ENCODE measurements around the gene SAPCD2.
A peak's percentile ranks its signal among the peaks of the same experiment; 100 is the strongest.
"Not testable (repeated sequence)": the region's sequence is repeated elsewhere in the genome, so short reads cannot be mapped to it uniquely, and the experiment has no call there.

SAPCD2 gene

GRCh38 chr9:137070201-137070905, at the start of gene SAPCD2:
TSS of gene SAPCD2 (minus strand) at chr9:137070557. CDS start at chr9:137070460, 97 bp downstream.
- H3K27me3 ChIP-seq (ENCODE audit: control insufficient read depth, insufficient read depth, low read length), result peaks cover 14% of the 10 kb centered on the region
- H3K4me1 ChIP-seq (ENCODE audit: control insufficient read depth, insufficient read depth, low read length), result no peaks in the 10 kb centered on the region
- peak within 1 kb of the TSS; percentile 37 for H3K4me3 ChIP-seq (ENCODE audit: low read length)
- H3K9ac ChIP-seq (ENCODE audit: low read length), result no peak within 1 kb of the TSS
- H3K36me3 ChIP-seq (ENCODE audit: control insufficient read depth, insufficient read depth, low read length), result no peaks in the 10 kb centered on the region
- H3K27ac ChIP-seq (ENCODE audit: low read depth, low read length), result no peak within 1 kb of the TSS

DNA sequence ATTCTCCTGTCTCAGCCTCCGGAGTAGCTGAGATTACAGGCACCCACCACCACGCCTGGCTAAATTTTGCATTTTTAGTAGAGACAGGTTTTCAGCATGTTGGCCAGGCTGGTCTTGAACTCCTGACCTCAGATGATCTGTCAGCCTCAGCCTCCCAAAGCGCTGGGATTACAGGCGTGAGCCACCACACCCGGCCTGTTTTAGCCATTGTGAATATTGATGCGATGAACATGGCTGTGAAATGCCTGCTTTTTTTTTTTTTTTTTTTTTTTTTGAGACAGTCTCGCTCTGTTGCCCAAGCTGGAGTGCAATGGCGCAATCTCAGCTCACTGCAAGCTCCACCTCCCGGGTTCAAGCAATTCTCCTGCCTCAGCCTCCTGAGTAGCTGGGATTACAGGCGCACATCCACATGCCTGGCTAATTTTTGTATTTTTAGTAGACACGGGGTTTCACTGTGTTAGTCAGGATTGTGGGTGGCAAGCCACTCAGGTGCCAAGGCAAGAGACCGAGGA, 47.8 kb upstream of the SAPCD2 start:
- not testable (repeated sequence) for H3K4me3 ChIP-seq (ENCODE audit: low read length); H3K27me3 ChIP-seq (ENCODE audit: control insufficient read depth, insufficient read depth, low read length); H3K36me3 ChIP-seq (ENCODE audit: control insufficient read depth, insufficient read depth, low read length); H3K4me1 ChIP-seq (ENCODE audit: control insufficient read depth, insufficient read depth, low read length); H3K27ac ChIP-seq (ENCODE audit: low read depth, low read length); H3K9ac ChIP-seq (ENCODE audit: low read length)

- Histone ChIP-seq H3K27me3 (ENCODE audit: control insufficient read depth, insufficient read depth, low read length) (peaks cover 5% of the 10 kb centered on the region), H3K9ac (ENCODE audit: low read length) (no peak overlapping the region), H3K4me3 (ENCODE audit: low read length) (no peak overlapping the region), H3K27ac (ENCODE audit: low read depth, low read length) (no peak overlapping the region), H3K36me3 (ENCODE audit: control insufficient read depth, insufficient read depth, low read length) (no peaks in the 10 kb centered on the region), H3K4me1 (ENCODE audit: control insufficient read depth, insufficient read depth, low read length) (peaks cover 3% of the 10 kb centered on the region)
Measured at GRCh38 chr9:137117269-137117731, 46.9 kb upstream of the SAPCD2 start.

- H3K4me3 ChIP-seq (ENCODE audit: low read length), result no peak overlapping the region
- H3K4me1 ChIP-seq (ENCODE audit: control insufficient read depth, insufficient read depth, low read length), result peaks cover 3% of the 10 kb centered on the region
- H3K27ac ChIP-seq (ENCODE audit: low read depth, low read length), result no peak overlapping the region
Measured at GRCh38 chr9:137116728-137117127, 46.4 kb upstream of the SAPCD2 start.

GRCh38 chr9:137116027-137116507, 45.7 kb upstream of the SAPCD2 start:
- Histone ChIP-seq H3K27me3 (ENCODE audit: control insufficient read depth, insufficient read depth, low read length) (peaks cover 5% of the 10 kb centered on the region), H3K9ac (ENCODE audit: low read length) (no peak overlapping the region), H3K36me3 (ENCODE audit: control insufficient read depth, insufficient read depth, low read length) (no peaks in the 10 kb centered on the region), H3K4me3 (ENCODE audit: low read length) (no peak overlapping the region), H3K4me1 (ENCODE audit: control insufficient read depth, insufficient read depth, low read length) (peaks cover 3% of the 10 kb centered on the region), H3K27ac (ENCODE audit: low read depth, low read length) (no peak overlapping the region)

More at GRCh38 chr9:137116728-137117127, 46.4 kb upstream of the SAPCD2 start:
- Histone ChIP-seq H3K36me3 (ENCODE audit: control insufficient read depth, insufficient read depth, low read length) (no peaks in the 10 kb centered on the region), H3K9ac (ENCODE audit: low read length) (no peak overlapping the region), H3K27me3 (ENCODE audit: control insufficient read depth, insufficient read depth, low read length) (peaks cover 5% of the 10 kb centered on the region)

DNA sequence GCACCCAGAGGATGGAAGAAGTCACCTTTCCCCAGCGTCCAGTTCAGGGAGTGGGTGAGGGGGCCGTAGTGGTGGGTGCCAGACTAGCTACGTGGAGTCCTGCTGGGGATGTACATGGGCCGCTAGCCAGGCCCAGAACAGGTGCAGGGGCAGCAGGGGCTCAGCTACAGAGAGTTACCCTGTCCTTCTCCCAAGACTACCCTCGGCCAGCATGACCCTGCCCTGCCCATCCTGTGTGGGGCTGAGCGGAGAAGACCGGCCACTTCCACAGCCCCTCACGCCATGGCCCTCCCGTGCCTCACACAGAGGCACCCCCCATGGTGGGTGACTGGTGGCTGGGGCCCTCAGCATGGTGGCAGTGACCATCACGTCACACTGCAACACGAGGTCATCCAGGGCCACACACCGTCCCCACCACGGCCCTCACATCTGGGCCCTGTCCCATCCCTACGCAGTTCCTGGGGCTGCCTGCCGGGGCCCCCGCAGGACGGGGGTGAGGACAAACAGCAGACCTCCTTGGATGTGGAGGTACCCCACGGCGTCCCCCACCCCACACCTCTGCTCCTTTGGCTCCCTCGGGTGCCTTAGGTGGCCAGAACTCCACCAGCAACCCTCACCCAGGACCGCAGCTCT, 45.2 kb upstream of the SAPCD2 start:
- no peak overlapping the region for H3K9ac ChIP-seq (ENCODE audit: low read length)
- H3K27ac ChIP-seq (ENCODE audit: low read depth, low read length), result no peak overlapping the region
- H3K36me3 ChIP-seq (ENCODE audit: control insufficient read depth, insufficient read depth, low read length), result no peaks in the 10 kb centered on the region

DNA sequence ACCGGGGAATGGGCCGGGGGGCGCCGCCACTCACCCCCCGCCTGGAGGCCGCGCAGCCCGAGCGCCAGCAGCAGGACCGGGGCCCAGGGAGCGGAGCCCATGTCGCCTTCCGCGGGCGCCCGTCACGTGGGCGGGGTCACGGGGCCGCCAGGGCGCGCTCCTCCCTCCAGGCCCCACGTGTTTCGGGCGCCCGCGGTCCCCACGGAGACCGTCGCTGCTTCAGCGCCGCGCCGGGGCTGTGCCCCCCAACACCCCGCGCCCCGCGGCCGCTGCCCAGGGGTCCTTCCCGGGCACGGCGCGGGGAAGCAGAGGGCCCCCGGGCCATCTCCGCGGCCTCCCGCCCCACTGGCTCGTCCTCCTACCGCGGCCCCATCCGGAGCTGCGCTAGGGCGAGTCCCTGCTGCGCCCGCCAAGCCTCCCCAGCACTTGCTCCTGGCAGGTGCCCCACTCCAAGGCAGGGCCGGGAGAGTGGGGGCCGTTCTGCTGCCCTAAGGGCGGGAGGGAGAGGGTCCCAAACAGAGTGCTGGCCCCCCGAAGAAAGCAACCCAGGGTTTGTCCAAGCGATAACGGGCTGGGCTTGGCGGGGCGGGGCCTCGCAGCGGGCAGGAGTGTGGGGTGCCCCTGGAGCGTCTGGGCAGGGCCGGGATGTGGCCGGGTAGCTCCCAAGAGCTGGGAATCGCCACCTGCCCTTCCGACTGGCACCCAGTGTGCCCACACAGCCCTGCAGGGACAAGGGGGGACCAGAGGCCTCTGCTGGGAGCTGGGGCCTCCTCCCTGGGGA, 44.4 kb upstream of the SAPCD2 start, which contains the start of gene DPP7:
DPP7 (minus strand) TSS at position 121 of the 781 bp plus-strand sequence; CDS start at position 101, 20 bp downstream.
- Histone ChIP-seq H3K27me3 (ENCODE audit: control insufficient read depth, insufficient read depth, low read length) (peaks cover 5% of the 10 kb centered on the region), H3K27ac (ENCODE audit: low read depth, low read length) (no peak within 1 kb of the TSS), H3K36me3 (ENCODE audit: control insufficient read depth, insufficient read depth, low read length) (no peaks in the 10 kb centered on the region), H3K4me1 (ENCODE audit: control insufficient read depth, insufficient read depth, low read length) (peaks cover 3% of the 10 kb centered on the region), H3K4me3 (ENCODE audit: low read length) (peak within 1 kb of the TSS; percentile 63), H3K9ac (ENCODE audit: low read length) (no peak within 1 kb of the TSS)

More for the DNA sequence above, 45.2 kb upstream of the SAPCD2 start:
- Histone ChIP-seq H3K4me1 (ENCODE audit: control insufficient read depth, insufficient read depth, low read length) (peaks cover 3% of the 10 kb centered on the region), H3K4me3 (ENCODE audit: low read length) (peak overlapping the region; percentile 63), H3K27me3 (ENCODE audit: control insufficient read depth, insufficient read depth, low read length) (peaks cover 5% of the 10 kb centered on the region)

GRCh38 chr9:137114220-137114612, 43.9 kb upstream of the SAPCD2 start:
- H3K4me3 ChIP-seq (ENCODE audit: low read length), result peak overlapping the region; percentile 63
- H3K4me1 ChIP-seq (ENCODE audit: control insufficient read depth, insufficient read depth, low read length), result peaks cover 3% of the 10 kb centered on the region
- H3K9ac ChIP-seq (ENCODE audit: low read length), result no peak overlapping the region
- no peaks in the 10 kb centered on the region for H3K36me3 ChIP-seq (ENCODE audit: control insufficient read depth, insufficient read depth, low read length)
- H3K27me3 ChIP-seq (ENCODE audit: control insufficient read depth, insufficient read depth, low read length), result peaks cover 5% of the 10 kb centered on the region
- H3K27ac ChIP-seq (ENCODE audit: low read depth, low read length), result no peak overlapping the region

DNA sequence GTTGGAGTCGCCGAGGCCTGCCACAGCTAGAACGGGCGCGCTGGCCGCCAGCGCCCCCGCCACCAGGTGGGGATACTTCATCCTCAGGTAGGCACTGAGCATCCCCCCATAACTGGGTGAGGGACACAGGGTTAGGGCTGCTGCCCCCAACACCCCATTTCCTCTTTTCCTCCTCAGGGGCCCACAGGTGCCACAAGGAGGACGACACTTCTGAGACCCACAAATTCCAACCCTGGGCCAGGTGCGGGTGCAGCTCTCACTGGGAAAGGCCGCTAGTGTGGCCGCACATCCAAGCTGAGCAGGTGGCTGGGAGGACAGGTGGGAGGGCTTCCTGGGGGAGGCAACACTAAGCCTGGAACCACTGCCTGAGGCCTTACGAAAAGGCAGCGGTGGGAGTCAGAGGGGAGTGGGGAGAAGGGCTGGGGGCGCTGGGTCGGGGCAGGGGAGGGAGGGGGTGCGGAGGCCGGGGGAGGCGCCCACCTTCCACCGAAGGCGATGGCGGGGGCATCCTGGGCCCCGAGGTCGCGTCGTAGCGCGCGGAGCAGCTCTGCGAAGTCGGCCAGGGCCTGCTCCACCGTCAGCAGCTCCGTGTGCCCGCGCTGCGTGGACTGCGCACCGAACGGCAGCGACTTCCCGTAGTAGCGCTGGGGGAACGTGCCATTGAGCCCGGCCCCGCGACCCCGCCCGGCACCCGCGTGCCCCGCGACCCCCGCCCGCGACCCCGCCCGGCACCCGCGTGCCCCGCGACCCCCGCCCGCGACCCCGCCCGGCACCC, 43.2 kb upstream of the SAPCD2 start:
- Histone ChIP-seq H3K9ac (ENCODE audit: low read length) (no peak overlapping the region), H3K4me1 (ENCODE audit: control insufficient read depth, insufficient read depth, low read length) (peaks cover 3% of the 10 kb centered on the region), H3K27me3 (ENCODE audit: control insufficient read depth, insufficient read depth, low read length) (peaks cover 5% of the 10 kb centered on the region), H3K27ac (ENCODE audit: low read depth, low read length) (no peak overlapping the region), H3K36me3 (ENCODE audit: control insufficient read depth, insufficient read depth, low read length) (peaks cover 2% of the 10 kb centered on the region), H3K4me3 (ENCODE audit: low read length) (peak overlapping the region; percentile 41)

DNA sequence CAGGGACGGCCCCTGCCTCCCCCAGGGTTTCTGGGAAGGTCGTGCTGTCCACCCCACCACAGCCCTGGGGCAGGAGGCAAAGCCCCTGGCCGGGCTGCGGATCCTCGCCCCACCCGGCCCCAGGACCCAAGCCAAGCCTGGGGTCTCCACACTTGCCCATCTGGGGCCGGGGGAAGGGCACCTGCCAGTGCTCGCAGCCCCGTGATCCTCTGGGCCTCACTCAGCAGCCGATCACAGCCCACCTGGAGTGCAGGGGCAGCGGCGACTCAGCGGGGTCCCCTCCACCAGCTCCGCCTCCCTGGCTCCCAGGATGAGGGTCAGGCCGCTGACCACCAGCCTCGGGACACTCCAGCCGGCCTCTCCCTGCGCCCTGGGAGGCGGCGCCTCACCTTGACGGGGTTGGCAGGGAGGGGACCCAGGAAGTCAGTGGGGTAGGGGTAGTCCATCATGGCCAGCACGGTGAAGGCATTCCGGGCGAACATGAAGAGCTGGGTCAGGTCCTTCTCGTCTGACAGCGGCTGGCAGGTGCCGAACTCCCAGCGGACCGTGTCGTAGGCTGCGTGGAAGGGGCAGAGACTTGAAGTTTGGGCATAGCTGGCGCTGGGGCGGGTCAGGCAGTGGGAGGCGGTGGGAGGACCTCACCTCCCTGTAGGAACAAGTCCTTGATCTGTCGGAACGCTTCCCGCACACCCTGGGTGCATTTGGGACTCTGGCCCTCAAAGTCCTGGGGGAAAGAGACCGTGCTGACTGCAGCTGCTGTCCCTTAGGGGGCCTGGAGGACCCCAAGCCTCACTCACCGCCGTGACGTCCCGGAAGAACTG, 42.4 kb upstream of the SAPCD2 start:
- Histone ChIP-seq H3K36me3 (ENCODE audit: control insufficient read depth, insufficient read depth, low read length) (peaks cover 7% of the 10 kb centered on the region), H3K4me1 (ENCODE audit: control insufficient read depth, insufficient read depth, low read length) (peaks cover 3% of the 10 kb centered on the region), H3K4me3 (ENCODE audit: low read length) (no peak overlapping the region)

More for the DNA sequence above, 42.4 kb upstream of the SAPCD2 start:
- Histone ChIP-seq H3K27me3 (ENCODE audit: control insufficient read depth, insufficient read depth, low read length) (peaks cover 5% of the 10 kb centered on the region), H3K9ac (ENCODE audit: low read length) (no peak overlapping the region), H3K27ac (ENCODE audit: low read depth, low read length) (no peak overlapping the region)

All from rectal smooth muscle tissue (tissue), 1 donor.